ENCODE measurements around the gene BAG3.
A peak's percentile ranks its signal among the peaks of the same experiment; 100 is the strongest.

BAG3 gene

GRCh38 chr10:119667562-119668328, 16.6 kb downstream of the BAG3 start:
- DNase-seq = no peak

- DNase-seq = no peak
These were observed 17.3 kb downstream of the BAG3 start for GRCh38 chr10:119668461-119668860.

- no peak for DNase-seq
These were observed 18.2 kb downstream of the BAG3 start for GRCh38 chr10:119669331-119669730.

GRCh38 chr10:119669975-119670640, 18.9 kb downstream of the BAG3 start:
- no peak for DNase-seq

GRCh38 chr10:119670717-119671116, 19.5 kb downstream of the BAG3 start:
- DNase-seq = no peak

- no peak for DNase-seq
These were observed 20.2 kb downstream of the BAG3 start for GRCh38 chr10:119671381-119671780.

GRCh38 chr10:119672291-119672690, 21.1 kb downstream of the BAG3 start:
- no peak for DNase-seq

- no peak for DNase-seq
These were observed 22.1 kb downstream of the BAG3 start for GRCh38 chr10:119673271-119673670.

- DNase-seq = no peak
These were observed 24.4 kb downstream of the BAG3 start for GRCh38 chr10:119675483-119676170.

- DNase-seq = no peak
These were observed 25.9 kb downstream of the BAG3 start for GRCh38 chr10:119677126-119677525.

- DNase-seq = no peak
These were observed 26.9 kb downstream of the BAG3 start for GRCh38 chr10:119677904-119678755.

- DNase-seq = no peak
These were observed 28.3 kb downstream of the BAG3 start for GRCh38 chr10:119679480-119679829.

- DNase-seq = no peak
These were observed 28.9 kb downstream of the BAG3 start for GRCh38 chr10:119680050-119680449.

GRCh38 chr10:119680650-119681081, 29.5 kb downstream of the BAG3 start:
- no peak for DNase-seq

GRCh38 chr10:119686465-119687191, 35.4 kb downstream of the BAG3 start:
- peak; percentile 68 for DNase-seq

GRCh38 chr10:119687192-119688032, 36.2 kb downstream of the BAG3 start:
- DNase-seq = no peak

GRCh38 chr10:119688033-119688508, 36.9 kb downstream of the BAG3 start:
- DNase-seq = no peak

- no peak for DNase-seq
These were observed 37.9 kb downstream of the BAG3 start for GRCh38 chr10:119689016-119689580.

- DNase-seq = no peak
These were observed 40.5 kb downstream of the BAG3 start for GRCh38 chr10:119691726-119692125.

- DNase-seq = no peak
These were observed 42.2 kb downstream of the BAG3 start for GRCh38 chr10:119693262-119693957.
